Right hindlimb (tissue), 1 donor: ENCODE measurements around the gene TTC34.

Experiments
- DNase-seq: peaks from one replicate; pipeline ENCODE4 v3.0.0-alpha.2; 2018

TTC34 gene

GRCh38 chr1:2601721-2602303 is 199.7 kb downstream of the TTC34 start:
- no peak for DNase-seq

GRCh38 chr1:2598329-2598931 is 203.1 kb downstream of the TTC34 start:
- DNase-seq = no peak

DNA sequence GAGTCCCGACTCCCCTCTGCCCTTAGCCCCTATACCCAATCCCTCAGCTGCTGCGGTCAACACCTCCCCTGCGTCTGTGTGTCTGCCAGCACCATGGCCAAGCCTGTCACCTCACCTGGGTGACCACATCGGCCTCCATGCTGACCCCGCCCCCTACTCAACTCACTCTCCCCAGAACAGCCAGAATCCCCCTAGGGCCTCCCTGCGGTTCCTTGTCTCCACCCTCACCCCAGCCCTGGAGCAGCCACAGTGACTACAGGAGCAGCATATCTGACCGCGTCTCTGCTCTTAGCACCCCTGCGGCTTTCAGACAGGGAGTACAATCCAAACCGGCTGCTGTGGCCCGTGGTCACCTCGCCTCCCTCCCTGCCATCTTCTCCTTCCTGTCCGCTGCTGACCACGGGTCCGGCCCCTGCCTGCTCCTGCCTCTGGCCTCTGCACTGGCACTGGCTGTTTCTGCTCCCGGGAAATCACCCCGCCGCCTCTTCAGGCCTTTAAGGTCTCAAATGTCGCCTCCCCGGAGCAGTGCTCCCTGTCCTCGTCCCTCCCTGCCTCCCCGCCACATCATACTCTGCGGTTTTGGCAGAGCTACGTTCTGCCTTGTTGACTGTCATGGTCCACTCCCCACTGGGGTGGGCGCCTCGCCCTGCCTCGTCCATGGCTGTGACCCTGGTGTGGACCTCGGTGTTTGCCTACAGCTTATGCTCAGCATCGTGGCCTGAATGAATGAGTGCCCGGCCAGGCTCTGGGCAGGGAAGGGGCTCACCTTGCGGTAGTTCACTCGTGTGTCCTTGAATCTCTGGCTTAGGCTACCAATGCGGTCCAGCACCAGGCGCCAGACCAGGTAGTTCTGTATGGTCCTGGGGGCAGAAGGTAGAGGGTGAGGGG is 203.8 kb downstream of the TTC34 start:
- no peak for DNase-seq

- no peak for DNase-seq
Observed at GRCh38 chr1:2596530-2597333, 204.8 kb downstream of the TTC34 start.

GRCh38 chr1:2595812-2596529 is 205.5 kb downstream of the TTC34 start:
- no peak for DNase-seq

GRCh38 chr1:2595261-2595811 is 206.2 kb downstream of the TTC34 start:
- no peak for DNase-seq

DNA sequence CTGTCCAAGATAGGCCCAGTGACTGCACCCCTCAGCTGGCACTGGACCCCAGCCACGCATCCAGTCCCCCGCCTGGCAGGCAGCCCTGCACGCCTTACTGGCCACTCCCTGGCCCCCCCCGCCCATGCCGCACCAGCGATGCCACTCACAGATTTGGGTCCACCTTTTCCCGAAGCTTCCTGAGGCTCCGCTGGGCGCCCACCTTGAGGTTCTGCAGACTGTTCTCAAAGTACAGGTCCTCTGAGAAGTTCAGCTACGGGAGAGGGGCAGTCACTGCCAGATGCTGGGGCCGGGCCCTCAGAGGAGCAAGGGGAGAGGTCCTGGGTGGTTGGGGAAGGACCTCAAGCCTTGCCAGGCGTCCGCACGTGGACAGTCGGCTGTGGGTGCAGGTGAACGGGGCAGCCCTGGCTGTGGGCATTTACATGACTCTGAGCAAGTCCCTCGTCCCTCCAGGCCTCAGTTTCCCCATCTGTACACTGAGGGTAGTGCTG is 206.8 kb downstream of the TTC34 start:
- no peak for DNase-seq

GRCh38 chr1:2594001-2594640 is 207.4 kb downstream of the TTC34 start:
- peak; percentile 46 for DNase-seq

GRCh38 chr1:2593251-2593878 is 208.1 kb downstream of the TTC34 start:
- peak; percentile 12 for DNase-seq

DNA sequence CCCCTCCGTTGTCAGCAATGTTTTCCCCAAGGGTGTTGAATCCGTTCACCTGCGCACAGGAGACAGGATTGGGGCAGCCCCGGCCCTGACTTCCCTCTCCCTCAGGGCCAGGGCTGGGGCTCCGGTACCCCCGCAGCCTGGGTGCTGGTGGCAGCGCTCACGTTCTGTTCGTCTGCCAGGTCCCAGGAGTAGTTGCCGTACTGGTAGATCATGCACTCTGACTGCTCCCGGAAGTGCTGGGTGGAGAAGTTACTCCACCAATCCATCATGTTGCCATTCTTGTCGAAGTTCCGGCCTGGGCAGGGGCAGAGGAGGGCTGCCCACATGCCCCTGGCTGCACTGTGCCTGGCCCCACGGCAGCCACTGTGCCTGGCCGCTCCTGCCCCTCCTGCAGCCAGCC is 208.8 kb downstream of the TTC34 start:
- peak; percentile 9 for DNase-seq

GRCh38 chr1:2591581-2592261 is 209.8 kb downstream of the TTC34 start:
- peak; percentile 12 for DNase-seq

- DNase-seq = peak; percentile 9
Observed at GRCh38 chr1:2591233-2591580, 210.3 kb downstream of the TTC34 start.

DNA sequence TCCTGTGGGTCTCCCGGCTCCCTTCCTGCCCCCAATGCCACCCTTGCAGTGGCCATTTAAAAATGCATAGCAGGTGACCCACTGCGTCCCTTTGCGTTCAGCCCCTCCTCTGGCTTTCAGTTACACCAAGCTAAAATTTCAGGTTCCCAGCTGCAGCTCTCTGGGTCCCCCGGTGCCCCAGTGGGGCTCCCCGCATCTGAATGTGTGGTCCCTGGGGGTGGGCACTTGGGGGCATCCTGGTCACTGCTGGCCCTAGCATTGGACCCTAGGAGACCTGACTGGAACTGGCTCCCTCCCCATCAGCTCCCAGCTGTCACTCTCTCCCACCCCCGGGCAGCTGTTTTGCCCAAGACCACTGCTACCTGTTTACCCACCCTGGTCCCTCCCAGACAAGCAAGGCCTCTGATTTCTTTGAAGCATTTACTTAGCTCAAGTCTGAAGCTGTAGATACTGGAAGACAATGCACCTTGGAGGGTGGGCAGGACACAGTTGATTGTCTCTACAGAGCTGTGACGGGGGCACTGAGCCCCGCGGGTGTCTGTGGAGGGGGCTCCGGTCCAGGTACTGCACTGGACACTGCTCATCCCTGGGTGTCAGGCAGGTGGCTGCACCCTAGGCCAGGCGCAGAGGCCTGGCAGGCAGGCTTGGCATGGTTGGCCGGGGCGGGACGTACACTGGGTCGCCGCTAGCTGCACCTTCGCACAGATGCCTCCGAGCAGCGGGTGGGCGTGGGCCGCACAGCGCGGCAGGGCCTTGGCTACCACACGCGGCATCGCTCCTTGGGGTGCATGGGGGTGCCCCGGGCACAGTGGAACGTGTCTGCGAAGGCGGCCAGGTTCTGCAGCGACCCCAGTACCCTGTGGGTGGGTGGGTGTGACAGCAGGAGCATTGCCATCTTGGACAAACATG is 211.0 kb downstream of the TTC34 start:
- peak; percentile 14 for DNase-seq

- DNase-seq = peak; percentile 15
Observed at GRCh38 chr1:2589431-2590232, 211.9 kb downstream of the TTC34 start.

- peak; percentile 15 for DNase-seq
Observed at GRCh38 chr1:2588661-2589430, 212.6 kb downstream of the TTC34 start.

DNA sequence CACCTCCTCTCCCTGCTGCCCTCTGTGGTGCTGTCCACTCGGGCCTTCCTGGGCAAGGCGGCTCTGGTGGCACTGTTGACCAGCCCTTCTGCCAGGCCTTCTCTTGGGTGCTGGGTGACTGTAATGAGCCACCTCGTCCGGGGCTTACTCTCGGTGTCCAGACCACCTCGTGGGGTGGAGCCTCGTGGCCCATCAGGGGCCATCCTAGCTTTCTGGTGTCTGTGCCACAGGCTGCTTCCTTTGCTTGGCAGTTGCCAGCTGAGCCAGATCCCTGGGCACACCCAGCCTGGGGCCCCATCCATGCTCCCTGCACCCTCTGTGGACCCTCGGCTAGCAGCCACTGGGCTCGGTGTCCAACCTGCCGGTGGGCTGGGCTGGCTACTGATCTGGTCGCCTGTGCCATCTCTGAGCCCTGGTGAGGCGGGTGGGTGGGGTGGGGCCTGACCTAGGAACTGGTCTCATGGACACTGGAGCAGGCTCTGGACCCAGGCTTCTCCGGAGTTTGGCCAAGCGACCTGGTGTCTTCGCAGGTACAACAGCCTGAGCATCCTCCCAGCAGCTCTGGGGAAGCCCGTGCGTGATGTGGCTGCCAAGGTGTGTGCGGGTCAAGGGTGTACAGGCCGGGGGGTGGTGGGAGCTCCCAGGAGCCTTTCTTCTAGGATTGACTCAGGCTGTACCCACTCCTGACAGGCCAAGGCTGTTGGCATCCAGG is 213.5 kb downstream of the TTC34 start:
- DNase-seq = no peak
